OCI-LY1 (cell line): Measurements from ENCODE around the gene ELL2.

Experiments used
- EZH2 ChIP-seq: fragments of 200-600 bp; sonication (generic), shearing (Covaris generic); IDR thresholded peaks from 2 replicates; pipeline ENCODE4 v1.8.0; 2017; ENCODE audit warnings: borderline replicate concordance, mixed run types, mild to moderate bottlenecking, antibody characterized with exemption, low read length, moderate library complexity, mixed read lengths
- TF ChIP-seq, protein P1 (sequence below): fragments of 200-600 bp; sonication (generic), shearing (Covaris generic); IDR thresholded peaks from 2 replicates; pipeline ENCODE4 v1.5.1; 2017; ENCODE audit warnings: mild to moderate bottlenecking, antibody characterized with exemption, low read length, moderate library complexity, mixed read lengths

DNA sequence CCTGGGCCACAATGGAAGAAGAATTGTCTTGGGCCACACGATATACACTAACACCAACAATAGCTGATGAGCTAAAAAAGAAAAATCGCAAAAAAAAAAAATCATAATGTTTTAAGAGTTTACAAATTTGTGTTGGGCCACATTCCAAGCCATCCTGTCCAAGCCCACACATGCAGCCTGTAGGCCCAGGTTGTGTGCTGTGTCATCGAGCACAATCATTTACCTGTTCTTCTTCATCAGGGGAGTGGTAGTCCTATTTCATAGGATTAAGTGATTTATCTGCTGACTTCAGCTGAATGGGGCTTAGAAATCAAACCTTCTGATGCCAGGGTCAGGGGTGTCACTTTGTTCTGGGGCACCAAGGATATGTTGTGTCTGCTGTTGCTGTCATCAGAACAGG, 44.6 kb upstream of the ELL2 start:
- TF ChIP-seq, protein P1, sequence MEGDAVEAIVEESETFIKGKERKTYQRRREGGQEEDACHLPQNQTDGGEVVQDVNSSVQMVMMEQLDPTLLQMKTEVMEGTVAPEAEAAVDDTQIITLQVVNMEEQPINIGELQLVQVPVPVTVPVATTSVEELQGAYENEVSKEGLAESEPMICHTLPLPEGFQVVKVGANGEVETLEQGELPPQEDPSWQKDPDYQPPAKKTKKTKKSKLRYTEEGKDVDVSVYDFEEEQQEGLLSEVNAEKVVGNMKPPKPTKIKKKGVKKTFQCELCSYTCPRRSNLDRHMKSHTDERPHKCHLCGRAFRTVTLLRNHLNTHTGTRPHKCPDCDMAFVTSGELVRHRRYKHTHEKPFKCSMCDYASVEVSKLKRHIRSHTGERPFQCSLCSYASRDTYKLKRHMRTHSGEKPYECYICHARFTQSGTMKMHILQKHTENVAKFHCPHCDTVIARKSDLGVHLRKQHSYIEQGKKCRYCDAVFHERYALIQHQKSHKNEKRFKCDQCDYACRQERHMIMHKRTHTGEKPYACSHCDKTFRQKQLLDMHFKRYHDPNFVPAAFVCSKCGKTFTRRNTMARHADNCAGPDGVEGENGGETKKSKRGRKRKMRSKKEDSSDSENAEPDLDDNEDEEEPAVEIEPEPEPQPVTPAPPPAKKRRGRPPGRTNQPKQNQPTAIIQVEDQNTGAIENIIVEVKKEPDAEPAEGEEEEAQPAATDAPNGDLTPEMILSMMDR, result no peak
- no peak for TF ChIP-seq EZH2
